Upper lobe of left lung (tissue), 6 donors: ENCODE measurements around the gene ITCH. TPM values are rescaled to one million over a fixed set of nuclear protein-coding genes. Genes with fewer than 3 reads are reported as not detected.

Experiments used
- ATAC-seq, 2 donors: fragments of 200-7000 bp; cut with Tn5 transposase; one replicate each; pipeline ENCODE4 v1.9.1; 2022; ENCODE audit warnings: mild to moderate bottlenecking in 2 of 2, moderate library complexity in 2 of 2; ENCODE audit not compliant: low FRiP score in 2 of 2
- DNase-seq, 2 donors: peaks; one replicate each; pipeline ENCODE4 v3.0.0-alpha.2; 2019 to 2020
- H3K27ac ChIP-seq, 4 donors: fragments of 200-600 bp; sonication (generic); one replicate each; pipeline ENCODE4 v1.5.1; 2016 to 2019
- H3K27me3 ChIP-seq, 4 donors: fragments of 200-600 bp; sonication (generic); one replicate each; pipeline ENCODE4 v1.5.1; 2017 to 2019
- H3K36me3 ChIP-seq, 4 donors: fragments of 200-600 bp; sonication (generic); one replicate each; pipeline ENCODE4 v1.5.1; 2016 to 2019
- H3K4me1 ChIP-seq, 4 donors: fragments of 200-600 bp; sonication (generic); one replicate each; pipeline ENCODE4 v1.5.1; 2018 to 2019
- H3K4me3 ChIP-seq, 4 donors: fragments of 200-600 bp; sonication (generic); one replicate each; pipeline ENCODE4 v1.5.1; 2017 to 2019; ENCODE audit warnings: mild to moderate bottlenecking in 2 of 4, moderate library complexity in 1 of 4
- H3K9me3 ChIP-seq, 4 donors: fragments of 200-600 bp; sonication (generic); one replicate each; pipeline ENCODE4 v1.5.1; 2018 to 2019
- EP300 ChIP-seq, 4 donors: sonication (generic); formaldehyde crosslinking; IDR thresholded peaks; one replicate each; pipeline ENCODE4 v1.5.1; 2017; ENCODE audit warnings: antibody characterized with exemption in 4 of 4, control low read depth in 2 of 4
- POLR2A ChIP-seq, 4 donors: fragments of 450-650 bp; IDR thresholded peaks; one replicate each; pipeline ENCODE4 v1.5.1; 2016 to 2017; ENCODE audit warnings: antibody characterized with exemption in 4 of 4, mild to moderate bottlenecking in 2 of 4
- POLR2AphosphoS5 ChIP-seq, 2 donors: sonication (generic); formaldehyde crosslinking; IDR thresholded peaks; one replicate each; pipeline ENCODE4 v1.5.1; 2017; ENCODE audit warnings: antibody characterized with exemption in 2 of 2
- WGBS, 2 donors: methylation state at CpG; one replicate each; pipeline ENCODE4 v1.1.5; 2017 to 2018; 5-methylcytosine and 5-hydroxymethylcytosine counted together
- total RNA-seq, 6 donors: library from RNA; depleted of rRNA in 4 of 6; stranded (reverse); fragments of >200 nt in 4 of 6; gene quantifications; one replicate each; pipeline versions ENCODE4 v1.1.0 to v1.2.1, GENCODE V29; 2016 to 2021
- TF ChIP-seq, protein P1 (sequence below), 6 experiments: fragments of 450-650 bp in 4 of 6; fragments of 200-600 bp in 2 of 6; sonication (generic) in 2 of 6; IDR thresholded peaks; one replicate each; pipeline ENCODE4 v1.5.1; 2016 to 2019; ENCODE audit warnings: antibody characterized with exemption in 6 of 6
- donor health status: DM: no; HTN: no; CAD: no; lungs with moderate emphysema.
- donor health status: DM: no; HTN: yes; CAD: no; lungs with severe emphysema.

Gene ITCH
- total RNA-seq, 6 donors from 2014 or later: 26.6 to 57.2 (median 45.5) TPM

- no peak for TF ChIP-seq POLR2AphosphoS5 (IDR thresholded peaks at IDR 0.05)
- TF ChIP-seq POLR2A (IDR thresholded peaks at IDR 0.05): no peak
- TF ChIP-seq EP300 (IDR thresholded peaks at IDR 0.05): no peak
- TF ChIP-seq, protein P1, sequence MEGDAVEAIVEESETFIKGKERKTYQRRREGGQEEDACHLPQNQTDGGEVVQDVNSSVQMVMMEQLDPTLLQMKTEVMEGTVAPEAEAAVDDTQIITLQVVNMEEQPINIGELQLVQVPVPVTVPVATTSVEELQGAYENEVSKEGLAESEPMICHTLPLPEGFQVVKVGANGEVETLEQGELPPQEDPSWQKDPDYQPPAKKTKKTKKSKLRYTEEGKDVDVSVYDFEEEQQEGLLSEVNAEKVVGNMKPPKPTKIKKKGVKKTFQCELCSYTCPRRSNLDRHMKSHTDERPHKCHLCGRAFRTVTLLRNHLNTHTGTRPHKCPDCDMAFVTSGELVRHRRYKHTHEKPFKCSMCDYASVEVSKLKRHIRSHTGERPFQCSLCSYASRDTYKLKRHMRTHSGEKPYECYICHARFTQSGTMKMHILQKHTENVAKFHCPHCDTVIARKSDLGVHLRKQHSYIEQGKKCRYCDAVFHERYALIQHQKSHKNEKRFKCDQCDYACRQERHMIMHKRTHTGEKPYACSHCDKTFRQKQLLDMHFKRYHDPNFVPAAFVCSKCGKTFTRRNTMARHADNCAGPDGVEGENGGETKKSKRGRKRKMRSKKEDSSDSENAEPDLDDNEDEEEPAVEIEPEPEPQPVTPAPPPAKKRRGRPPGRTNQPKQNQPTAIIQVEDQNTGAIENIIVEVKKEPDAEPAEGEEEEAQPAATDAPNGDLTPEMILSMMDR (IDR thresholded peaks at IDR 0.05): no peak
- H3K27ac ChIP-seq: no peak overlapping the region
- no peaks in the 10 kb centered on the region for H3K4me1 ChIP-seq
- H3K9me3 ChIP-seq: no peaks in the 10 kb centered on the region
- no peak overlapping the region for H3K4me3 ChIP-seq
- ATAC-seq: no peak
- 98 to 100% methylated on average over 3 of the region's 3 CpGs for WGBS, 2 donors
- no peaks in the 10 kb centered on the region for H3K27me3 ChIP-seq
- H3K36me3 ChIP-seq: peaks cover 31 to 99% (median 72%) of the 10 kb centered on the region in 4 donors
- no peak for DNase-seq
Measured at GRCh38 chr20:34443546-34443945, 80.5 kb downstream of the ITCH start.

DNA sequence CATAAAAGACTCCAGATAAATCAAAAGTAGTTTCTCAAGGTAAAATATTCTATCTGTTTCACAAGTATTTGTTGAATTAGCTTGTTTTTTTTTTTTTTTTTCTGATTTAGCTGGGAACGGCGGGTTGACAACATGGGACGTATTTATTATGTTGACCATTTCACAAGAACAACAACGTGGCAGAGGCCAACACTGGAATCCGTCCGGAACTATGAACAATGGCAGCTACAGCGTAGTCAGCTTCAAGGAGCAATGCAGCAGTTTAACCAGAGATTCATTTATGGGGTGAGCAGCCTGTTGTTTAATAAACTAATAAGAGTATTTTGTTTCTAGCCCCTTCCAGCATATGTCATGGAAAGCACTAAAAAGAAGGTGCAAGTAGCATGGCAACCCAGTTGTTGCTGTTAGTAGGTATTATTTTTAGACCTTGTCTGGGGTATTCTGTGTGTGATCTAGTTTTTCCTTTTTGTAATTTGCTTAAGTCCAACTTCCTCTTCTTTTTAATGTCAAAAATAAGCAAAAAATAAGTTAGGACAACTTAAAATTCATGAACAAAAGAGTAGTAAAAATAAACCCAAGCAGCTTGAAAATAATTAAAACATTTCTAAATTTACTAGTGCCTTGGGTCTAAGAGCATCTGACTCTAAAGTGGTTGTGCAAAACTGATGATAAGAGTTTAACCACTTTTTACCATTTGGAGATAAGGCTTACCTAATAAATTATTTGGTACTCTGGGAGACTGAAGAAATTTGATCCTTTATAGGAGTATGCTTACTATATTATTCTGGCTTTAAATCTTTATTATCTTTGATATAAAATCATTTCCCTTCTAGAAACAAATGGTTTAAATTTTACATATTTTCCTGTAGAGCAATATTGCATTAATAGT, 82.3 kb downstream of the ITCH start:
- Histone ChIP-seq H3K27ac (no peak overlapping the region), H3K36me3 (peaks cover 27 to 98% (median 66%) of the 10 kb centered on the region in 4 donors), H3K4me3 (no peak overlapping the region), H3K9me3 (no peaks in the 10 kb centered on the region), H3K27me3 (no peaks in the 10 kb centered on the region), H3K4me1 (no peaks in the 10 kb centered on the region)
- no peak for ATAC-seq
- TF ChIP-seq, protein P1 (IDR thresholded peaks at IDR 0.05): no peak
- no peak for TF ChIP-seq POLR2AphosphoS5 (IDR thresholded peaks at IDR 0.05)
- TF ChIP-seq POLR2A (IDR thresholded peaks at IDR 0.05): no peak
- no peak for TF ChIP-seq EP300 (IDR thresholded peaks at IDR 0.05)
- no peak for DNase-seq
- WGBS, 2 donors: 91 to 92% methylated on average over 7 of the region's 7 CpGs

GRCh38 chr20:34448517-34448916, 85.4 kb downstream of the ITCH start:
- WGBS, 2 donors: 64 to 80% methylated on average over 1 of the region's 1 CpG

GRCh38 chr20:34449674-34450592, 86.9 kb downstream of the ITCH start:
- Histone ChIP-seq H3K4me3 (no peak overlapping the region), H3K36me3 (peaks cover 13 to 87% (median 43%) of the 10 kb centered on the region in 4 donors), H3K9me3 (no peaks in the 10 kb centered on the region), H3K4me1 (no peaks in the 10 kb centered on the region), H3K27me3 (no peaks in the 10 kb centered on the region), H3K27ac (no peak overlapping the region)
- TF ChIP-seq EP300 (IDR thresholded peaks at IDR 0.05) (no peak), POLR2AphosphoS5 (IDR thresholded peaks at IDR 0.05) (no peak), POLR2A (IDR thresholded peaks at IDR 0.05) (no peak)
- TF ChIP-seq, protein P1 (IDR thresholded peaks at IDR 0.05): no peak
- DNase-seq: no peak
- 83 to 90% methylated on average over 4 of the region's 4 CpGs for WGBS, 2 donors
- ATAC-seq: no peak

More at GRCh38 chr20:34448517-34448916, 85.4 kb downstream of the ITCH start:
- DNase-seq: no peak
- H3K27ac ChIP-seq: no peak overlapping the region
- no peak for ATAC-seq
- H3K4me3 ChIP-seq: no peak overlapping the region
- no peaks in the 10 kb centered on the region for H3K9me3 ChIP-seq
- TF ChIP-seq, protein P1 (IDR thresholded peaks at IDR 0.05): no peak
- TF ChIP-seq POLR2AphosphoS5 (IDR thresholded peaks at IDR 0.05) (no peak), POLR2A (IDR thresholded peaks at IDR 0.05) (no peak), EP300 (IDR thresholded peaks at IDR 0.05) (no peak)
- no peaks in the 10 kb centered on the region for H3K4me1 ChIP-seq
- peaks cover 13 to 98% (median 54%) of the 10 kb centered on the region in 4 donors for H3K36me3 ChIP-seq
- no peaks in the 10 kb centered on the region for H3K27me3 ChIP-seq
